Mammary epithelial cell (primary cell): ENCODE results near the gene E2F4.

Experiments used
- CTCF ChIP-seq, 2 donors: IDR thresholded peaks in 1 of 2; conservative IDR thresholded peaks in 1 of 2; 2 replicates each; pipeline ENCODE4 v1.5.1; 2011 to 2012; ENCODE audit warnings: inconsistent platforms in 2 of 2, low read length in 2 of 2, mild to moderate bottlenecking in 2 of 2, control low read depth in 1 of 2, low read depth in 1 of 2; ENCODE audit not compliant: insufficient read depth in 1 of 2; ENCODE audit errors: extremely low read depth in 1 of 2
- EZH2 ChIP-seq: IDR thresholded peaks from 2 replicates; pipeline ENCODE4 v1.6.1; 2012; ENCODE audit warnings: low read length, inconsistent platforms, borderline replicate concordance

- TF ChIP-seq CTCF (conservative IDR thresholded peaks at IDR 0.05 in 1 of 2, IDR thresholded peaks at IDR 0.05 in 1 of 2; ENCODE audit: extremely low read depth in 1 of 2, insufficient read depth in 1 of 2, low read depth in 1 of 2, low read length in 2 of 2) (no peak), EZH2 (no peak)
These were observed 52.6 kb downstream of the E2F4 start for GRCh38 chr16:67244387-67245185.
